OCI-LY3 (cell line): ENCODE data around the gene MESP1.
A peak's percentile ranks its signal among the peaks of the same experiment; 100 is the strongest.

ENCODE experiments used
- H2AFZ ChIP-seq: fragments of 200-600, 300-600 bp; shearing (Covaris generic); 2 replicates; pipeline ENCODE4 v1.6.0; 2014; ENCODE audit warnings: antibody characterized with exemption, low read depth, low read length
- H3K27ac ChIP-seq: fragments of 200-600, 300-600 bp; sonication (generic); 2 replicates; pipeline ENCODE4 v1.5.1; 2014; ENCODE audit warnings: mild to moderate bottlenecking, low read length, moderate library complexity, mixed read lengths
- H3K27me3 ChIP-seq: fragments of 200-600, 300-600 bp; sonication (generic); 2 replicates; pipeline ENCODE4 v1.6.1; 2014; ENCODE audit warnings: low read depth, low read length, mixed read lengths
- H3K36me3 ChIP-seq: fragments of 200-600, 300-600 bp; sonication (generic); replicated peaks from 2 replicates; pipeline ENCODE3; 2014; ENCODE audit warnings: low read depth, low read length, mixed read lengths
- H3K4me1 ChIP-seq: fragments of 300-600, 200-600 bp; sonication (generic); 2 replicates; pipeline ENCODE4 v1.6.1; 2014; ENCODE audit warnings: low read length, mixed read lengths
- H3K4me2 ChIP-seq: fragments of 200-600, 300-600 bp; sonication (generic); 2 replicates; pipeline ENCODE4 v1.6.1; 2014; ENCODE audit warnings: low read length, mixed read lengths
- H3K4me3 ChIP-seq: fragments of 300-600, 200-600 bp; sonication (generic); 2 replicates; pipeline ENCODE4 v1.5.1; 2014; ENCODE audit warnings: antibody characterized with exemption, mild to moderate bottlenecking, low read length, moderate library complexity
- H3K79me2 ChIP-seq: fragments of 300-600, 200-600 bp; shearing (Covaris generic); 2 replicates; pipeline ENCODE4 v1.6.1; 2014; ENCODE audit warnings: mild to moderate bottlenecking, low read length, mixed read lengths
- H3K9ac ChIP-seq: fragments of 300-600, 200-600 bp; shearing (Covaris generic); 2 replicates; pipeline ENCODE4 v1.6.0; 2014; ENCODE audit warnings: mild to moderate bottlenecking, low read length, moderate library complexity
- H3K9me3 ChIP-seq: fragments of 200-600, 300-600 bp; shearing (Covaris generic); 2 replicates; pipeline ENCODE4 v1.6.1; 2014; ENCODE audit warnings: low read length, mixed read lengths; ENCODE audit not compliant: insufficient read depth
- H4K20me1 ChIP-seq: fragments of 200-600, 300-600 bp; sonication (generic); 2 replicates; pipeline ENCODE4 v1.6.1; 2016; ENCODE audit warnings: low read length, mixed read lengths; ENCODE audit not compliant: insufficient read depth
- CTCF ChIP-seq: fragments of 200-600, 300-600 bp; sonication (generic); IDR thresholded peaks from 2 replicates; pipeline ENCODE4 v1.5.1; 2014; ENCODE audit warnings: antibody characterized with exemption, low read length, low read depth
- EZH2phosphoT487 ChIP-seq: fragments of 200-600 bp; shearing (Covaris generic); IDR thresholded peaks from 2 replicates; pipeline ENCODE4 v1.6.1; 2018; ENCODE audit warnings: antibody characterized with exemption, mixed run types, low read depth

The MESP1 gene

GRCh38 chr15:89760303-89761008 is 9.4 kb upstream of the MESP1 start:
- no peaks in the 10 kb centered on the region for H3K9me3 ChIP-seq
- peak overlapping the region; percentile 80 for H3K9ac ChIP-seq
- peak overlapping the region; percentile 78 for H3K4me2 ChIP-seq
- peaks cover 28% of the 10 kb centered on the region for H3K4me1 ChIP-seq
- peak; percentile 99 for TF ChIP-seq CTCF
- TF ChIP-seq EZH2phosphoT487: no peak
- H2AFZ ChIP-seq: peak overlapping the region; percentile 81
- H4K20me1 ChIP-seq: no peaks in the 10 kb centered on the region
- no peaks in the 10 kb centered on the region for H3K27me3 ChIP-seq
- peak overlapping the region; percentile 49; the same call in 1 of the 2 replicates for H3K4me3 ChIP-seq
- H3K36me3 ChIP-seq: no peaks in the 10 kb centered on the region
- peak overlapping the region; percentile 83 for H3K27ac ChIP-seq
- no peaks in the 10 kb centered on the region for H3K79me2 ChIP-seq

- Histone ChIP-seq H3K4me2 (peak overlapping the region; percentile 78), H3K27me3 (no peaks in the 10 kb centered on the region), H3K36me3 (no peaks in the 10 kb centered on the region), H2AFZ (peak overlapping the region; percentile 81; the same call in 1 of the 2 replicates), H3K79me2 (no peaks in the 10 kb centered on the region), H3K4me3 (no peak overlapping the region), H3K27ac (no peak overlapping the region), H4K20me1 (no peaks in the 10 kb centered on the region), H3K4me1 (peaks cover 28% of the 10 kb centered on the region), H3K9me3 (no peaks in the 10 kb centered on the region), H3K9ac (peak overlapping the region; percentile 80; the same call in 1 of the 2 replicates)
- no peak for TF ChIP-seq EZH2phosphoT487
- no peak for TF ChIP-seq CTCF
Measured at GRCh38 chr15:89759835-89760234, 8.8 kb upstream of the MESP1 start.

GRCh38 chr15:89758981-89759380 is 7.9 kb upstream of the MESP1 start:
- H3K9me3 ChIP-seq: no peaks in the 10 kb centered on the region
- no peaks in the 10 kb centered on the region for H4K20me1 ChIP-seq
- no peak overlapping the region for H3K4me3 ChIP-seq
- H3K79me2 ChIP-seq: no peaks in the 10 kb centered on the region
- H3K4me2 ChIP-seq: no peak overlapping the region
- H2AFZ ChIP-seq: no peak overlapping the region
- TF ChIP-seq EZH2phosphoT487 (no peak), CTCF (no peak)
- H3K27me3 ChIP-seq: no peaks in the 10 kb centered on the region
- peaks cover 28% of the 10 kb centered on the region for H3K4me1 ChIP-seq
- H3K36me3 ChIP-seq: no peaks in the 10 kb centered on the region
- H3K9ac ChIP-seq: no peak overlapping the region
- no peak overlapping the region for H3K27ac ChIP-seq

GRCh38 chr15:89758283-89758682 is 7.2 kb upstream of the MESP1 start:
- no peaks in the 10 kb centered on the region for H3K9me3 ChIP-seq
- no peaks in the 10 kb centered on the region for H3K36me3 ChIP-seq
- H3K4me2 ChIP-seq: no peak overlapping the region
- H3K9ac ChIP-seq: no peak overlapping the region
- H3K79me2 ChIP-seq: no peaks in the 10 kb centered on the region
- no peak overlapping the region for H3K27ac ChIP-seq
- no peaks in the 10 kb centered on the region for H3K27me3 ChIP-seq
- peaks cover 28% of the 10 kb centered on the region for H3K4me1 ChIP-seq
- no peak overlapping the region for H3K4me3 ChIP-seq
- no peaks in the 10 kb centered on the region for H4K20me1 ChIP-seq
- TF ChIP-seq EZH2phosphoT487: no peak
- TF ChIP-seq CTCF: no peak
- no peak overlapping the region for H2AFZ ChIP-seq
